ENCODE data around the gene NFXL1.

- TF ChIP-seq CTCF (IDR thresholded peaks at IDR 0.05) (no peak), POLR2A (IDR thresholded peaks at IDR 0.05) (no peak)
Measured at GRCh38 chr4:47819178-47819577, 95.2 kb downstream of the NFXL1 start.
